Measurements from ENCODE around the gene SH3RF1. TPM values are rescaled to one million over a fixed set of nuclear protein-coding genes. Genes with fewer than 3 reads are reported as not detected.
"Not testable (repeated sequence)": the region's sequence is repeated elsewhere in the genome, so short reads cannot be mapped to it uniquely, and the experiment has no call there.

SH3RF1 gene
- total and polyA plus RNA-seq, 4 donors: 14.7 to 21.9 (median 18.5) TPM

GRCh38 chr4:169205075-169205743 is 65.5 kb downstream of the SH3RF1 start:
- Histone ChIP-seq H3K4me1 (ENCODE audit: control insufficient read depth, insufficient read depth, low read length) (no peaks in the 10 kb centered on the region), H3K4me3 (ENCODE audit: low read depth, low read length) (no peak overlapping the region), H3K9me3 (ENCODE audit: control insufficient read depth, insufficient read depth, low read length) (no peaks in the 10 kb centered on the region), H3K27me3 (ENCODE audit: control insufficient read depth, insufficient read depth, low read length) (no peaks in the 10 kb centered on the region), H3K27ac (ENCODE audit: low read depth, low read length) (no peak overlapping the region), H3K36me3 (ENCODE audit: control insufficient read depth, insufficient read depth, low read length) (no peaks in the 10 kb centered on the region)
- peak in 1 of 6 donors; percentile 69 for DNase-seq (ENCODE audit: low read depth in 4 of 6, low spot score in 6 of 6)
- 85% methylated on average over 3 of the region's 3 CpGs for WGBS (ENCODE audit: insufficient coverage)

GRCh38 chr4:169203891-169204290 is 66.9 kb downstream of the SH3RF1 start:
- Histone ChIP-seq H3K27ac (ENCODE audit: low read depth, low read length) (no peak overlapping the region), H3K27me3 (ENCODE audit: control insufficient read depth, insufficient read depth, low read length) (no peaks in the 10 kb centered on the region)
- no peak for DNase-seq (ENCODE audit: low read depth in 4 of 6, low spot score in 6 of 6)

GRCh38 chr4:169203278-169203677 is 67.5 kb downstream of the SH3RF1 start:
- not testable (repeated sequence) for H3K9me3 ChIP-seq (ENCODE audit: control insufficient read depth, insufficient read depth, low read length); H3K4me1 ChIP-seq (ENCODE audit: control insufficient read depth, insufficient read depth, low read length); H3K27me3 ChIP-seq (ENCODE audit: control insufficient read depth, insufficient read depth, low read length); H3K36me3 ChIP-seq (ENCODE audit: control insufficient read depth, insufficient read depth, low read length); DNase-seq (ENCODE audit: low read depth in 4 of 6, low spot score in 6 of 6); H3K4me3 ChIP-seq (ENCODE audit: low read depth, low read length); H3K27ac ChIP-seq (ENCODE audit: low read depth, low read length)
- no CpG with 5 or more reads among the region's 4 CpGs for WGBS (ENCODE audit: insufficient coverage)

More at GRCh38 chr4:169203891-169204290, 66.9 kb downstream of the SH3RF1 start:
- Histone ChIP-seq H3K36me3 (ENCODE audit: control insufficient read depth, insufficient read depth, low read length) (no peaks in the 10 kb centered on the region), H3K4me1 (ENCODE audit: control insufficient read depth, insufficient read depth, low read length) (no peaks in the 10 kb centered on the region), H3K4me3 (ENCODE audit: low read depth, low read length) (no peak overlapping the region), H3K9me3 (ENCODE audit: control insufficient read depth, insufficient read depth, low read length) (no peaks in the 10 kb centered on the region)
- WGBS (ENCODE audit: insufficient coverage): 92% methylated on average over 4 of the region's 6 CpGs

- no peak for DNase-seq (ENCODE audit: low read depth in 4 of 6, low spot score in 6 of 6)
- H3K9me3 ChIP-seq (ENCODE audit: control insufficient read depth, insufficient read depth, low read length): no peaks in the 10 kb centered on the region
- no peaks in the 10 kb centered on the region for H3K36me3 ChIP-seq (ENCODE audit: control insufficient read depth, insufficient read depth, low read length)
- H3K4me1 ChIP-seq (ENCODE audit: control insufficient read depth, insufficient read depth, low read length): no peaks in the 10 kb centered on the region
- no peaks in the 10 kb centered on the region for H3K27me3 ChIP-seq (ENCODE audit: control insufficient read depth, insufficient read depth, low read length)
- no CpG with 5 or more reads among the region's 1 CpG for WGBS (ENCODE audit: insufficient coverage)
- no peak overlapping the region for H3K27ac ChIP-seq (ENCODE audit: low read depth, low read length)
- no peak overlapping the region for H3K4me3 ChIP-seq (ENCODE audit: low read depth, low read length)
Measured at GRCh38 chr4:169202878-169203277, 67.9 kb downstream of the SH3RF1 start.

- Histone ChIP-seq H3K4me1 (ENCODE audit: control insufficient read depth, insufficient read depth, low read length) (no peaks in the 10 kb centered on the region), H3K27ac (ENCODE audit: low read depth, low read length) (peak overlapping the region; percentile 67), H3K36me3 (ENCODE audit: control insufficient read depth, insufficient read depth, low read length) (no peaks in the 10 kb centered on the region), H3K9me3 (ENCODE audit: control insufficient read depth, insufficient read depth, low read length) (no peaks in the 10 kb centered on the region), H3K4me3 (ENCODE audit: low read depth, low read length) (no peak overlapping the region), H3K27me3 (ENCODE audit: control insufficient read depth, insufficient read depth, low read length) (no peaks in the 10 kb centered on the region)
- WGBS (ENCODE audit: insufficient coverage): no CpG with 5 or more reads among the region's 3 CpGs
- no peak for DNase-seq (ENCODE audit: low read depth in 4 of 6, low spot score in 6 of 6)
Measured at GRCh38 chr4:169202145-169202699, 68.5 kb downstream of the SH3RF1 start.

- DNase-seq (ENCODE audit: low read depth in 4 of 6, low spot score in 6 of 6): no peak
- Histone ChIP-seq H3K4me3 (ENCODE audit: low read depth, low read length) (no peak overlapping the region), H3K4me1 (ENCODE audit: control insufficient read depth, insufficient read depth, low read length) (no peaks in the 10 kb centered on the region), H3K36me3 (ENCODE audit: control insufficient read depth, insufficient read depth, low read length) (no peaks in the 10 kb centered on the region), H3K27ac (ENCODE audit: low read depth, low read length) (peak overlapping the region; percentile 67), H3K27me3 (ENCODE audit: control insufficient read depth, insufficient read depth, low read length) (no peaks in the 10 kb centered on the region), H3K9me3 (ENCODE audit: control insufficient read depth, insufficient read depth, low read length) (no peaks in the 10 kb centered on the region)
- no CpG with 5 or more reads among the region's 5 CpGs for WGBS (ENCODE audit: insufficient coverage)
Measured at GRCh38 chr4:169201222-169202144, 69.3 kb downstream of the SH3RF1 start.

- Histone ChIP-seq H3K4me1 (ENCODE audit: control insufficient read depth, insufficient read depth, low read length) (no peaks in the 10 kb centered on the region), H3K9me3 (ENCODE audit: control insufficient read depth, insufficient read depth, low read length) (no peaks in the 10 kb centered on the region), H3K4me3 (ENCODE audit: low read depth, low read length) (no peak overlapping the region), H3K36me3 (ENCODE audit: control insufficient read depth, insufficient read depth, low read length) (no peaks in the 10 kb centered on the region), H3K27me3 (ENCODE audit: control insufficient read depth, insufficient read depth, low read length) (no peaks in the 10 kb centered on the region), H3K27ac (ENCODE audit: low read depth, low read length) (peak overlapping the region; percentile 67)
- DNase-seq (ENCODE audit: low read depth in 4 of 6, low spot score in 6 of 6): no peak
- WGBS (ENCODE audit: insufficient coverage): no CpG with 5 or more reads among the region's 4 CpGs
Measured at GRCh38 chr4:169200361-169201030, 70.3 kb downstream of the SH3RF1 start.

GRCh38 chr4:169199184-169199583 is 71.6 kb downstream of the SH3RF1 start:
- Histone ChIP-seq H3K27ac (ENCODE audit: low read depth, low read length) (no peak overlapping the region), H3K27me3 (ENCODE audit: control insufficient read depth, insufficient read depth, low read length) (no peaks in the 10 kb centered on the region), H3K36me3 (ENCODE audit: control insufficient read depth, insufficient read depth, low read length) (no peaks in the 10 kb centered on the region), H3K4me1 (ENCODE audit: control insufficient read depth, insufficient read depth, low read length) (no peaks in the 10 kb centered on the region), H3K9me3 (ENCODE audit: control insufficient read depth, insufficient read depth, low read length) (no peaks in the 10 kb centered on the region), H3K4me3 (ENCODE audit: low read depth, low read length) (no peak overlapping the region)
- no CpG with 5 or more reads among the region's 3 CpGs for WGBS (ENCODE audit: insufficient coverage)
- DNase-seq (ENCODE audit: low read depth in 4 of 6, low spot score in 6 of 6): no peak

- Histone ChIP-seq H3K27ac (ENCODE audit: low read depth, low read length) (no peak overlapping the region), H3K4me3 (ENCODE audit: low read depth, low read length) (no peak overlapping the region), H3K4me1 (ENCODE audit: control insufficient read depth, insufficient read depth, low read length) (no peaks in the 10 kb centered on the region), H3K27me3 (ENCODE audit: control insufficient read depth, insufficient read depth, low read length) (no peaks in the 10 kb centered on the region), H3K9me3 (ENCODE audit: control insufficient read depth, insufficient read depth, low read length) (no peaks in the 10 kb centered on the region), H3K36me3 (ENCODE audit: control insufficient read depth, insufficient read depth, low read length) (no peaks in the 10 kb centered on the region)
- DNase-seq (ENCODE audit: low read depth in 4 of 6, low spot score in 6 of 6): no peak
Measured at GRCh38 chr4:169198167-169198566, 72.6 kb downstream of the SH3RF1 start.
